HG02678 (cell line): ENCODE data around the gene ZFTA.
"Not testable (repeated sequence)": the region's sequence is repeated elsewhere in the genome, so short reads cannot be mapped to it uniquely, and the experiment has no call there.

ENCODE experiments used
- ATAC-seq: cut with Tn5 transposase; IDR thresholded peaks from one replicate; pipeline ENCODE4 v1.9.1; 2021; ENCODE audit warnings: mild to moderate bottlenecking, moderate library complexity; ENCODE audit not compliant: unreplicated experiment

Gene ZFTA

DNA sequence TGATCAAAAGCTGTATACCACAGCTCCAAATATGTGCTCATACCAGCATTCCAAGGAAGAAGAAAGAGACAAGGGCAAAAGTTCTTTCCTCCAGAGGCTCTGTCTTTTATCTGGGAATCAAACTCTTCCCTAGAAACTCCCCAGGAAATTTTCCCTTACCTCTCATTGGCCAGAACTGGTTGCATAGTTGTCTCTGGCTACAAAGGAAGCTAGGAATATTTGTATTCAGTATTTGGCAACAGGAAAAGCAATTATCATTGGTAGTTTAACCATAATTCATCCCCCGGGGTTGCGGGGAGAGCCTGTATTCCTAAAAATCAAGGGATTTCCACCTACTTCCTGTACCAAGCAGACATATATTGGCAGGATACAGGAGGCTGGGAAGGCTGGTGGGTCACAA lies 10.5 kb upstream of the ZFTA start:
- ATAC-seq = no peak

DNA sequence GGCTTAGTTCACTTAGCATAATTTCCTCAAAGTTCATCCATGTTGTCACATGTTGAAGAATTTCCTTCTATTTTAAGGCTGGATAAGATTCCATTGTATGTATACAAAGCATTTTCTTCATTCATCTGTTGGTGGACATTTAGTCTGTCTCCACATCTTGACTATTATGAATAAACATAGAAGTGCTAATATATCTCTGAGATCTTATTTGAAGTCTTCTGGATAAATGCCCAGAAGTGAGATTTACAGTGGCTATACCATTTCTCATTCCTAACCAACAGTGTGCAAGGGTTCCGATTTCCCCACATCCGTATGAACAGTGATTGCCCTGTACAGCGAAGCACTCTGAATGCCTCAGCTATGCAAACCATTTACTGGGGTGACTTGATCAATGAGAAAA lies 6.6 kb upstream of the ZFTA start:
- ATAC-seq = no peak

DNA sequence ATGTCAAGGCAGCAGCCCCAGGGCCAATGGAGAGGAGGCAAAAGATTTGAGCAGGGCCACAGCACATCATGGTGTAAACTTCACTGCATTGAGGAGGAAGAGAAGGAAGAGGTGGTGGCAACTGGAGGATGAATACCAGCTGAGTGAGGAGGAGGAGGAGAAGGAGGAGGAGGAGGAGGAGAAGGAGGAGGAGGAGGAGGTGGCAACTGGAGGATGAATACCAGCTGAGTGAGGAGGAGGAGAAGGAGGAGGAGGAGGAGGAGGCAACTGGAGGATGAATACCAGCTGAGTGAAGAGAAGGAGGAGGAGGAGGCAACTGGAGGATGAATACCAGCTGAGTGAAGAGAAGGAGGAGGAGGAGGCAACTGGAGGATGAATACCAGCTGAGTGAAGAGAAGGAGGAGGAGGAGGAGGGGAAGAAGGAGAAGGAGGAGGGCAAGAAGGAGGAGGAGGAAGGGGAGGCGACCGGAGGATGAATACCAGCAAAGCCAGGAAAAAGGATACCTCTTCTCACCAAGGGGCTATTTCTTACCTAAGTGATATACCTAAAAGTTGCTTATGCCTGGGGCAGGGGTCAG lies 3.3 kb upstream of the ZFTA start:
- not testable (repeated sequence) for ATAC-seq

DNA sequence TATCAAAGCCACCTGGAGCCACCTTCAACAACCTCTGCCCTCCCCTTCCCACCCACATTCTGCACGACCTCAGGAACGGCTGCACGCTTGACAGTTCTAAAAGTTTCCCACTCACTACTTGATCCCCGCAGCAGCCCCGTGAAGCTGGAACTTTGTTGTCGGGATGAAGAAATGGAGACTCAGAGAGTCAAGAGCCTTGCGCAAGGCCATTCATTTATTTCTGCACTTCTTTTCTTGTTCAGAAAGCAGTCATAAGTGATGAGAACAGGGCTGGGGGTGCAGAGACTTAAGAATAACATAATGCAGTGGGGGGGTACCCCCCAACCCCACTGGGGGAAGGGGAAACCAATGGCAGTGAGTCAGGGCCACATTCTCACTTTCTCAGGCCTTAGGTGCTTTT lies 2.2 kb upstream of the ZFTA start:
- ATAC-seq = no peak

DNA sequence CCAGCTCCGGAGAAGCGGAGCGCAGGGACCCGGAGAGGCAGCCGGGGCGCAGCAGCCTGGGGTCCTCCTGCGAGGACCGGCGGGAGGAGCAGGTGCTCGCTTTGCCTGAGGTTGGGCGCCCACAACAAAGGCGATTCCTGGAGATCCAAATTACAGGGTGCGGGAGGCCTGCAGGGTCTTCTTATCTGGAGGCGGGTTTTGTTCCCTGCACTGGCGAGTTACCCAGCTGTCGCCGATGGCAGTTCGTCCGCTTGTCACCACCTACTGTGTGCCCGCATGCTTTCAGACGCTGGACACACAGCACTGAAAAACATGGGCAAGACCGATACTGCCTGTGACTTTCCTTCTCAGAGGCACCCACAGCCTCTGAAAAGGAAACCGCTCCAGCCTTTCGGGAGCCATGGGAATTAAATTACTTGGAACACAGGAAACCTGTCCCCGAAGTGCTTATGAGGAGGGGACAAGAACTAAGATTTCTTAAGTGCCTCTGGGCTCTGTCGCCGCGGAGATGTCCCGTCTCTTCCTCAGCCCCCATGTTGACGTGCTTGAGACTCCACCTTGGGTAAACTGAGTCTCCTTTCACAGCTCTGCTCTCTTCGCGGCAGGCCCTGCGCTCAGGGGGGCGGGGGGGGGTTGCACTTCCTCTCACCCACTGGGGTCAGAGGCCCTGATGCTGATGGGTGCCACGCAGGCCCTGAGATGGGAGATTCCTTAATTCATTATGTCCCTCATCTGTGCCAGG lies 1.3 kb upstream of the ZFTA start:
- no peak for ATAC-seq

DNA sequence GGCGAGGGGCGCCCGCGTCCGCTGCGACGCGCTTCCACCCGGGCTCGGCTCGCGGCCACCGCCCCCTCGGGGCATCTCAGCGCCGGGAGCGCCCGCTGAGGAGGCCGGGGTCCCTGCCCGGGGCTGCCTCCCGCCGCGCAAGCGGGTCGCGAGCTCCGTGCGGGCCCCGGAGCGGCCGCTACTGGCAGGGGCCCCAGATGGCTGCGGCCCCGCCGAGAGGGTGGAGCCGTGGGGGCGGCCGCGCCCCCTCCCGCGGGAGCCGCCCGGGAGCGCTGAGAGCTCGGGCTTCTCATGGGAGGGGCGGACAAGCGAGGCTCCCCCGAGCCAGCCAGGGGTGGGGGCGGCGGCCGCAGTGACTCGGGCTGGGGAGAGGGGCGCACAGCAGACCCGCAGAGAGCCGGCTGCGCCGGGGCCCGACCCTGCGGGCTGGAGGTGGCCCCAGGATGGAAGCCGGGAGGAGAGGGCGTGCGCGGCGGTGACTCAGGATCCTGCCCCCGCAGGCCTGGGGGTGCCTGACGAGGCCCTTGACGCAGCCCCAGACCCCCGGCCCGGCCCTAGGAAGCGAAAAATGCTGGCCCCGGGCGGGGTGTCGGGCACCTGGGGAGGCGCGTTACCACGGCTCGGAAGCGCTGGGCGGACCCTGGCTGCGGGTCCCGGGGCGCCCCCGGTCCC lies 603 bp upstream of the ZFTA start:
- peak; percentile 34 for ATAC-seq

DNA sequence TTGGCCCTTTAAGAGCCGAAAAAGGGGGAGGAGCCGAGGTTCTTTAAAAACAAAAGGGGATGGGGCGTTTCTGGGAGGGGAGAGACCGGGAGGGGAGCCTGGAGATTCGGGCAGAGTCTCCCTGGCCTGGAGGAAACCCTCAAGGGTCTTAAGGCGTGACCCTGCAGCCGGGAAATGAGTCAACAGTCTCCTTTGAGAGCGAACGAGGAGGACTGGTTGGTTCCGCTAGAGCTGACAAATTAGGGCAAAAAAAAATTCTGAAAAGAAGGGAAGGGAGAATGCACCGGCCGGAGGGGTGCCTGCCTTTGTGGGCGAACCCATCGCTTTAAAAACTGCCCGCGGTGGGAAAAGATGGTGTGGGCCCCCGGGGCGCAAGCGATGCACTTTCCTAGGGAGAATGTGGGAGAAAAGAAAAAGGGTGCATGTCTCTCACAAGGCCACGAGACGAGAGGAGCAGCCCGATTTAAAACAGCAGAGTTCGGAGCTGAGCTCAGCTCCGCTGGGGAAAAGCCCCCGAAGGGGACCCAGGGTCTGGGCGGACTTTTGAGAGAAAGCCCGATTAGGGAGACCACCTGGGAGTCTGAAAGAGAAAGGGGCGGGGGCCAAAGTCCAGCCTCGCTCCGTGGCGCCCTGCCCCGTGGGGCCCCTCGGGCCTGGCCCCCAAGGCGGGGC lies 874 bp downstream of the ZFTA start:
- no peak for ATAC-seq

DNA sequence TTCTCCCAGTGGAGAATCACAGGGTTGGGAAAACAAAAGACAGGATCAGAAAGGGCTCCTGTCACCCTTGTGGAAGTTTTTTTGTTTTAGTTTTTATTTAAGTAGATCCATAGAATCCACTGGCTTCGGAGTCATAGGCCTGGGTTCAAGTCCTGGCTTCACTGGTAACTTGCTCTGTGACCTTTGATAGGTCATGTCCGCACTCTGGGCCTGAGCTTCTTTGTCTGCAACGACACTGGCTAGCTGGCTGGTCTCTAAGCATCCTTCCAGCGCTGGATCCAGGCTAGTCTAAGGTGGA lies 1.4 kb downstream of the ZFTA start:
- ATAC-seq = no peak

DNA sequence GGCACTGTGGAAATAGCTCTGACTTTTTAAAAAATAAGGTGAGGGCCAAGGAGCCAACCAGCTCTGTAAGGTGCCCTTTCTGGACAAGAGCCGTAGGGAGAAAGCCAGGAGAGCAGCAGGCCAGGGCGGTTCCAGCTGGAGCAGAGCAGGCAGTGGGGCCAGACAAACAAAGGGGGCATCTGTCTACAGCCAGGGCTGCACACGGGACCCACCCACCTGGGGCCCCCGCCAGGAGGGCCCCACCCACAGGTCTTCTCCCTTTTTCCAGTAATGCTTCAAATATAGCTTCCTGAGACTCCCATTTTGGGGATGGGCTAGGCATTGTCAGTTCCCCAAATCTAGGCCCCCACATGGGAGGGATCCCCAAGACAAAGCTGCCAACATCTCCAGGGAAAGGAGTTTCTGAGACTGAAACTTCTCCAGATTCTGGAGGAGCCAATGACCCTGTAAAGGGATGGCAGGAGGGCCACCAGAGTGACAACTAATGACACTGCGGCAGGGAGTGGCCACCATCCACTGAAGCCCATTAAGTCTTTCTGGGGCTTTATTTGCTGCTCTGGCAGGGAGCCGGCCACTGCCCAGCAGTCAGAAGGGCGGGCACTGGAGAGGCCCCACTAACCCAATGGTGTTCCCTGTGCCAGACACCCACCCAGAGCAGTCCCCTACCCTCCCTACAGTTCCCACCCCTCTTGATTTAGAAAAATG lies 1.9 kb downstream of the ZFTA start:
- no peak for ATAC-seq

DNA sequence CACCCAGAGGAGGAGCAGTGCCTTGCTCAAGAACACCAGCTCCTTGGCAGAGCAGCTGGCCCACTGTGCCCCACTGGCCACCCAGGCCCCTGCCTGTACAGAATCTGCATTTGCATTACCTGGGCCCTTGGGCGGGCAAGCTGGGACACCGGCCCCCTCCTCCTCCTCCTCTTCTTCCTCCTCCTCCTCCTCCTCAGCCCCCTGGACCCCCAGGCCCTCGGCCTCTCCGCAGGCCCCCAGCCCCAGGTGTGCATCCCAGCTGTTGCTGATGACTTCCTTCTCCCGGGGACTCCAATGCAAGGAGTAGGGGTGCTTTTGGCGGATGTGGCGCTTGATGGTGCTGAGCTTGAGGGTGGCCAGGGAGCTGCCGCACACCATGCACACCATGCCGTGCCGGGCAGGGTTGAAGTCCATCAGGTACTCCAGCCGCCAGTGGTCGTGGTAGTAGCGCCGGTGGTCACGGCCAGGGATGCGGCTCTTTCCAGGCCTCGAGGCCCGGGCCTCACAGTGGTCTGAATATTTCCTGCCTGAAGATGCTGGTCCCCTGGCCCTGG lies 2.8 kb downstream of the ZFTA start:
- ATAC-seq = no peak

DNA sequence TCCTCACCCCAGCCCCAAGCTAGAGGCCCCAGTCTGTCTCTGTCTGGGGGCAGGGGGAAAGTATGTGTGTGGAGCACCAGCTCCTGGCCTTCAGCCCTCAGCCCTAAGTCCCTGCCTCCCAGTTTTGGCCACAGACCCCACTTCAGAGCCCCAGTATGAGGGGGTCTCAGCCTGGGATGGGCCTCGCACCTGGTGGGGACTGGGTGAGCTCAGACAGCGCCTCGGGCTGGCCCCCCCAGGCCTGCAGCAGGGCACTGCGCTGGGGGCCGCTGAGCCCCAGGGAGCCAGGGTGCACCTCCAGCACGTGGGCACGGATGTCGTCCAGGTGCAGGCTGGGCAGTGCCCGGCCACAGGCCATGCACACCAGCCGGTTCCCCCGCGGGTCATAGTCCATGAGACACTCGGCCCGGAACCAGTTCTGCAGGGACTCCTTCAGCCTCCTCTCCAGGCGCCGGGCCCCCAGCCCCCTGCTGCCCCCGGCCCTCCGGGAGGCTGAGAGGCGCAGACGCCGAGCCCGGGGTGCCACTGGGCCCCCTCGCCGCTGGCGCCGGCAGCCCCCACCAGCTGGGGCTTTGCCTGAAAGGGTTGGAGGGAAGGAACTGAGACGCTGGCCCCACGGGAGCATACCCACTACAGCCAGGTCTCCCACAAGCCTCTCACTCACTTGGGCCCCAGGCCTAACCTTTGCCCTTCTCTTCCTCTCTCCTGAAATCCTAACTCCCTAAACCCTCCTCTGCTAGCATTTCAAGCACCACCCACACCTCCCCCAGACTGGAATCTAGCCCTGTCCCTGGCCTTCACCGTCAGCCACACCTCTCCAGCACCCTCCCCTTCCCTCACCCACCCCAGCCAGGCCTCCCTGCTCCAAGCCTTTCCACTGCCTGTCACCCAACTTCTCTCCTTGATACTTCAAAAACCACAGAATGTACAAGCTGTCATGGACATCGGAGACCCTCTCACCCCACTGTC lies 3.6 kb downstream of the ZFTA start:
- ATAC-seq = no peak

DNA sequence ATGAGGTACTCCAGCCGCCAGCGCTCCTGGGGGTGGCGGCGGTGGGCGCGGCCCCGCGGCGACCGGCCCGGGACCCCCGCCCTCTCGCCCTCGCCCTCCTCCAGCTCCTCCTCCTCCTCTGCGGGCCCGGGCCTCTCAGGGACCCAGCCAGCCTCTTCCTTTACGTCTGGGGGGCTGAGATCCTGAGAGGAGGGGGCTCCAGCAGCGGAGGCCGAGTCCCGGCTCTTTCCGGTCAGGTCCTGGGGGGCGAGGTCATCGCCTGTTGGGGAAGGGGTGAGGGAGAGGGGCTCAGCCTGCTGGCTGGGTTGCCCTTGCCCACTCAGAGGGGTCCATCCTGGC lies 4.3 kb downstream of the ZFTA start:
- ATAC-seq = no peak

DNA sequence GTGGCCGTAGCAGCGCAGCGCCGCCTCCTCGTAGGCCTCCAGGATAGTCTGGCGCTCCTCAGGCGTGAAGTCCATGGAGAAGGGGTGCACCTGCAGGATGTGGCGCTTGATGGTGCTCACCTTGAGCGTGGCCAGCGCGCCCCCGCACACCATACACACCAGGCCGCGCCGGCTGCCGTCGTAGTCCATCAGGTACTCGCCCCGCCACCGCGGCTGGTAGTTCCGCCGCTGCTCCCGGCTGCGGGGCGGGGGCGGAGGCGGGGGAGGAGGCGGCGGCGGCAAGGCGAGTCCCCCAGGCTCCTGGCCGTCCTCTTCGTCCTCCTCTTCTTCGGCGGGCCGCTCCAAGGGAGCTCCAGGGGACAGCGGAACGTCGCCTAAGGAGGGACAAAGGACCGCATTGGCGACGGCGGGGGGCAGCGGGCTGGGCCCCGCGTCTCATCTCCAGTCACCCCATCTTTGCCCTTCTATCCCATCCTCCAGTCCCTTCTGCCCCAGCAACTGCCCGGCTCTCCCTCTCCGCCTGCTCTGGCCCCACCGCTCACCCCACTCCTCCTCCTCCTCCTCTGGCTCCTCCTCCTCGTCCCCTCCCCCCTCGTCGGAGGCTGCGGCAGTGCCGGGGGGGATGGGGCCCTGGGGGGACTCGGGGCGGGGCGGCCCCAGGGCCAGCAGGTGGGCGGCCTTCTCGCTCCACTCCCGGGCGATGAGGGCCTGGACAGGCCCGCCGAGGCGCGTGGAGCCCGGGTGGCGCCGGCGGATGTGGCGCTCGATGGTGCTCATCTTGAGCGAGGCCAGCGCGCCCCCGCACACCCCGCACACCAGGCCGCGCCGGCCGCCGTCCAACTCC lies 4.9 kb downstream of the ZFTA start:
- no peak for ATAC-seq

DNA sequence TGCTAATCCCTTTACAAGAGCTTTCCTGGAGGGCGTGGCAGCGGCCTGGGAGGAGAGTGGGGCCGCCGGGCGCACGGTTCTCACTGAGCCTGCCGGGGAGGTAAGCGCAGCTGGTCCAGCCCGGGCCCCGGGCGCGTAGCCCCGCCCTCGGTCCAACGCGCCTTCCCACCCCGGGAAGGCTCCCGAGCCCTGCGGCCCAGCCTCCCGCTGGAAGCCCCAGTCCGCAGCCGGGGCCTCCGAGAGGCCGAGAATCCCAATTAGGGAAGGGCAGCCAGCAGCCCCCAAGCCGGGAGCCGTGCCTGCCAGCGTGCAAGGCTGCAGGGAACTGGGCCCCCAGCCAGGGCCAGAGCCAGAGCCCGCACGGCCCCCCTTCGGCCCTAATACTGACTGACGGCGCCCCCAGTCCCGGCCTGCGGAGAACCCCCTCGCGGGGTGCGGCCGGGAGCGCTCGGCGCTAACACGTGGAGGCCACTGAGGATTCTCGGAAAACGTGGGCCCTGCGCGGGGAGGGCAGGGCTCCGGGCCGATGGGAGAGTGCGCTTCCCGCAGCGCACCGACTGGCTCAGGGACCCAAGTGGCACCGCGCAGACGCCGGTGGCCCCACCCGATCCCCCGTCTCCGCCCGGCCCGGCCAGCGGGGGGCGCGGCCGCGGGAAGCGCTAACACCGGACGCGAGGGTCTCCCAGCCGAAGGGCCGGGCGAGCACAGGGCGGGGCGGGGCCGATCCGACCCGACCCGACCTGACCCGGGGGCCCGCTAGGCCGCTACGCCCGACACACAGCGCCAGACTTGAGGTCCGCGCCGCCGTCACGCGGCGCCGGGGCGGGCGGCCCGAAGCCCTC lies 5.7 kb downstream of the ZFTA start:
- no peak for ATAC-seq

DNA sequence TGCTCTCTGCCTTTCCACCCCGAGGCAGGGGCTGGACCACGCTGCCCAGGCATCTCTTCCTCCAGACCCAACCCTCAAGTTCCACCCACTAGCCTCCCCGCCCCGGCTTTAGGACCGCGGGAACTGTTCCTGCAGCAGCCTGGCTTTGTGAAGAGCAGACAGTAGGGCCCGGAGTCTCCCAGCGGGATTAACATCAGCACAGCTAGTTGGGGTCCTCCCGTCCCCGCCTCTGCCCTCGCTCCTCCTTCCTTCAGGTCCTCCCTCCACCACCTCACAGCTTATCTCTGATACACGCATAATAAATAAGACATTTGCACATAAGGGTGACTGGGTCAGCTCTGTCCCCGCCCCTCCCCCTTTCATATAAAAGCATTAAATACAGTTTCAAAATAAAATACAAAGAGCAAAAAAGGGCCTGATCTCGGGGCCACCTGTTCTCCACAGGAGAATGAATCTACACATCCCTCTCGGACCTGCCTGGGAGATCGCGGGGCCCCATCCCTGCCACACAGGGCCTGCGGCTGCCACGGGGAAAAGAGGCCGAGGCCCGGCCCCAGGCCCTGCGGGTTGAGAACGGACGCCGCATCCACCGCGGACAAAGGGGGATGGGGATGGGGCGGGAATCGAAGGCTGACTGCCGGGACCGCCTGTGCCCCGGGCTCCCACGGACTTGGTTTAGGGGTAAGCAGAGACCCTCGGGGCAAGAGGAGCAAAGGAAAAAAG lies 6.5 kb downstream of the ZFTA start:
- no peak for ATAC-seq

DNA sequence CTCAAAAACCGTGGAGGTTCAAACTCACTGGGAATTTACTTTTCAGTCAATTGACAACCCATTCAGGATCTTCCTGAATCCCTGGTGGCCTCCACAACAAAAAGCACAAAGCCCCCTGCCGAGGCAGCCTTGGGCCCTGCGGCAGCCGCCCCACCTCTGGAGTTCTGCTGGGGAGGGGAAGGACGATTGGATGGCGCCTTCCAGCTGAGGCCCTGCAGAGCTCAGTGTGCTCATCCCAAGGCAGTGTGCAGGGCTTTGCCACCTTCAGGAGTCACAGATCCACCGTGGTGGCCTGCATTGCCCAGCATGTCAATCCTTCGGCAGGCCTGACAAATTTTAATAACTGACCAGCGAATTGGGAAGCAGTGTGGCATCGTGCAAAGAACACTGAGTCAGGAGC lies 7.4 kb downstream of the ZFTA start:
- no peak for ATAC-seq

DNA sequence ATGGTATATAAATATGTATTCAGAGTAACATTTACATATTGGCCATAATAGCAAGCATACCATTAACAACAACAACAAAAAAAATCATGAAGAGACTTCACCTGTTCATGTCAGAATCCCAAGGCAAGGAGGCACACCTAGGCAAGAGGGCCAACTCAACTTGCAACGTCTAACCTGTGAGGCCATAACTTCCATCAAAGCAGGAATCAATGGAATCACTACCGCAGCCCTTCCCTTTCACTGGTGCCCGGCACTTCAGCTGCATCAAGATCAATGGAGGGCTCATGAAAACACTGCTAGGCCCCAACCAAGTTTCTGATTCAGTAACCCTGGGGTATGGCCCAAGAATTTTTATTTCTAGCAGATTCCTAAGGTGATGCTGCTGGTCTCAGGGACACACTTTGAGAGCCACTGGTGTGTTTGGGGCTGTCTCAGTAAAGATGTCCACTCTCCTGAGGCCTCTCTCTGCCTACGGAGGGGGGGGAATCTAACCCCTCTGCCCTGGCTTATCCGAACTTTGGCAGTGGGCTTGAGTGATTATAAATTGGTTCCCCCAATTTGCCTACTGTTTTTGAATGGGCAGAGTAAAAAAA lies 8.0 kb downstream of the ZFTA start:
- ATAC-seq = no peak
